Skeletal muscle tissue (tissue), 4 donors: Measurements from ENCODE around the gene KPNA2. TPM values are rescaled to one million over a fixed set of nuclear protein-coding genes. Genes with fewer than 3 reads are reported as not detected.
"Not testable (repeated sequence)": the region's sequence is repeated elsewhere in the genome, so short reads cannot be mapped to it uniquely, and the experiment has no call there.

Source experiments
- H3K27ac ChIP-seq: one replicate; pipeline ENCODE4 v1.7.0; 2013; ENCODE audit warnings: mild to moderate bottlenecking, low read depth, low read length, inconsistent platforms
- H3K27me3 ChIP-seq, 3 donors: one replicate each; pipeline ENCODE4 v1.7.0; 2013; ENCODE audit warnings: low read length in 3 of 3; ENCODE audit not compliant: control insufficient read depth in 3 of 3, insufficient read depth in 3 of 3
- H3K36me3 ChIP-seq, 3 donors: one replicate each; pipeline ENCODE4 v1.7.0; 2013; ENCODE audit warnings: low read length in 3 of 3; ENCODE audit not compliant: control insufficient read depth in 3 of 3, insufficient read depth in 3 of 3
- H3K4me1 ChIP-seq, 3 donors: one replicate each; pipeline ENCODE4 v1.7.0; 2013; ENCODE audit warnings: low read length in 3 of 3, mild to moderate bottlenecking in 3 of 3; ENCODE audit not compliant: control insufficient read depth in 3 of 3, insufficient read depth in 3 of 3
- H3K4me3 ChIP-seq, 3 donors: one replicate each; pipeline ENCODE4 v1.7.0; 2013; ENCODE audit warnings: low read length in 3 of 3
- H3K9ac ChIP-seq, 3 donors: one replicate each; pipeline ENCODE4 v1.7.0; 2013; ENCODE audit warnings: low read length in 3 of 3, mild to moderate bottlenecking in 3 of 3, moderate library complexity in 2 of 3, low read depth in 1 of 3
- H3K9me3 ChIP-seq, 3 donors: one replicate each; pipeline ENCODE4 v1.7.0; 2013; ENCODE audit warnings: low read length in 3 of 3; ENCODE audit not compliant: control insufficient read depth in 3 of 3
- total RNA-seq: library from RNA; depleted of rRNA; stranded (reverse); fragments of >200 nt; gene quantifications from one replicate; pipeline ENCODE4 v1.2.3, GENCODE V29; 2014
- donor health status: Osteomylitis.

Gene KPNA2
- total RNA-seq, 1 donor from 2014 or later, result 31.3 TPM

DNA sequence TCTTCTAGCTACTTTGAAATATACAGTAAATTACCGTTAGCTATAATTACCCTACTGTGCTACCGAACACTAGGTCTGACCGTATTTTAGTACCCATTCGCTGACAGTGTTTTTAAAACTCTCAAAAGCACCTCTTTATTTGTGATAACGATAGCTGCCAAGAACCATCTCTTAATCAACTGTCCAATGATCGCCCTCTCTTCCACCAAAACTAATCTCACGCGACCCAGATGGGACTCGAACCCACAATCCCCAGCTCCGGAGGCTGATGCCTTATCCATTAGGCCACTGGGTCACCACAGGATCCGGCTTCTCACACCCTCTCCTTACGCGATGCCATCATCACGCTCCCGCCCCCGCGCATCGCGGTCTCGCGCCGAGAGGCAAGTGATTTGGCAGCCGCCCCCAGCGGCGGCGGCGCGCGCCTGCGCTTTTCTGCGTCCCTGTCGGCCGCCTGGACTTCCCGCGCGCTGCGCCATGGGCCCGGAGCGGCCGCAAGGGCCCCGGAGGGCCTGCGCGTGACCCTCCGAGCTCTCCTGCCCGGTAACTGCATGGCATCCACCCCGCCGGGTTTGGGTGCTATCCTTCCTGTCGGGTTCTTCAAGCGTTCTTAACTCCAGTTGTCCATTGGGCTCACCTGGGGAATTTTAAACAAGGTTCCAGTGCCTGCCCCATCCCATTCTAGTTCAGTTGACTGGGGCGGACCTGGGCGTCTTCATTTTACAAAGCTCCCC is 15.7 kb upstream of the KPNA2 start:
- no peaks in the 10 kb centered on the region for H3K27me3 ChIP-seq
- H3K9me3 ChIP-seq, result no peaks in the 10 kb centered on the region
- peak overlapping the region; percentile 68 to 91 (median 82) for H3K4me3 ChIP-seq
- H3K9ac ChIP-seq, result peak overlapping the region; percentile 81 to 90 (median 85)
- H3K27ac ChIP-seq, result peak overlapping the region; percentile 83
- no peaks in the 10 kb centered on the region for H3K36me3 ChIP-seq
- peaks cover 4 to 7% (median 4%) of the 10 kb centered on the region in 3 donors for H3K4me1 ChIP-seq

GRCh38 chr17:68020409-68020756 is 15.2 kb upstream of the KPNA2 start:
- Histone ChIP-seq H3K9ac (peak overlapping the region; percentile 81 to 90 (median 85)), H3K4me1 (peaks cover 4 to 7% (median 4%) of the 10 kb centered on the region in 3 donors), H3K36me3 (no peaks in the 10 kb centered on the region), H3K9me3 (no peaks in the 10 kb centered on the region), H3K27me3 (no peaks in the 10 kb centered on the region), H3K27ac (peak overlapping the region; percentile 83), H3K4me3 (peak overlapping the region; percentile 68 to 91 (median 82))

DNA sequence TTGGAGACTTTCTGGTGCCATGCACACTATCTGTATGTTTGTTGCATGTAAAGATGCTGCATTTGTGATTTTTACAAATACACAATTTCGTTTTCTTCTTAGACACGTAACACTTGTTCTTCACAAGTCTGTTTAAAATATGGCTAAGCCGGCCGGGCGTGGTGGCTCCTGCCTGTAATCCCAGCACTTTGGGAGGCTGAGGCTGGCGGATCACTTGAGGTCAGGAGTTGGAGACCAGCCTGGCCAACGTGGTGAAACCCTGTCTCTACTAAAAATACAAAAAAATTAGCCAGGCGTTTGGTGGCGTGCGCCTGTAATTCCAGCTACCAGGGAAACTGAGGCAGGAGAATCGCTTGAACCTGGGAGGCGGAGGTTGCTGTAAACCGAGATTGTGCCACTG is 14.7 kb upstream of the KPNA2 start:
- Histone ChIP-seq H3K4me3 (peak overlapping the region; percentile 68 to 91 (median 82)), H3K9ac (peak overlapping the region; percentile 81 to 90 (median 85)), H3K27ac (peak overlapping the region; percentile 83)
- not testable (repeated sequence) for H3K27me3 ChIP-seq, H3K4me1 ChIP-seq, H3K9me3 ChIP-seq, H3K36me3 ChIP-seq

- Histone ChIP-seq H3K36me3 (no peaks in the 10 kb centered on the region), H3K4me3 (no peak overlapping the region), H3K27me3 (no peaks in the 10 kb centered on the region), H3K27ac (no peak overlapping the region), H3K4me1 (peaks cover 4 to 7% (median 4%) of the 10 kb centered on the region in 3 donors), H3K9me3 (no peaks in the 10 kb centered on the region), H3K9ac (no peak overlapping the region)
These were observed 13.6 kb upstream of the KPNA2 start for GRCh38 chr17:68021963-68022362.

- H3K27me3 ChIP-seq, H3K27ac ChIP-seq: not testable (repeated sequence)
These were observed 13.0 kb upstream of the KPNA2 start for GRCh38 chr17:68022547-68022946.

GRCh38 chr17:68029512-68030215 is 5.9 kb upstream of the KPNA2 start:
- Histone ChIP-seq H3K4me3 (no peak overlapping the region), H3K9ac (no peak overlapping the region), H3K9me3 (no peaks in the 10 kb centered on the region), H3K4me1 (no peaks in the 10 kb centered on the region), H3K27ac (no peak overlapping the region), H3K36me3 (no peaks in the 10 kb centered on the region), H3K27me3 (no peaks in the 10 kb centered on the region)

More at GRCh38 chr17:68022547-68022946, 13.0 kb upstream of the KPNA2 start:
- not testable (repeated sequence) for H3K36me3 ChIP-seq, H3K4me3 ChIP-seq, H3K9ac ChIP-seq, H3K4me1 ChIP-seq, H3K9me3 ChIP-seq

GRCh38 chr17:68033636-68034451 is 1.7 kb upstream of the KPNA2 start:
- peaks cover 5 to 10% (median 5%) of the 10 kb centered on the region in 3 donors for H3K4me1 ChIP-seq
- H3K36me3 ChIP-seq, result peaks cover under 1 to 11% (median 2%) of the 10 kb centered on the region in 3 donors
- H3K9me3 ChIP-seq, result no peaks in the 10 kb centered on the region
- H3K4me3 ChIP-seq, result no peak overlapping the region
- no peak overlapping the region for H3K27ac ChIP-seq
- H3K9ac ChIP-seq, result no peak overlapping the region
- no peaks in the 10 kb centered on the region for H3K27me3 ChIP-seq

GRCh38 chr17:68034452-68034776 is 1.1 kb upstream of the KPNA2 start:
- Histone ChIP-seq H3K9me3 (no peaks in the 10 kb centered on the region), H3K27me3 (no peaks in the 10 kb centered on the region), H3K27ac (no peak overlapping the region), H3K9ac (no peak overlapping the region), H3K4me3 (no peak overlapping the region), H3K4me1 (peaks cover 5 to 10% (median 5%) of the 10 kb centered on the region in 3 donors), H3K36me3 (peaks cover 3 to 13% (median 5%) of the 10 kb centered on the region in 3 donors)

- peaks cover 5 to 10% (median 5%) of the 10 kb centered on the region in 3 donors for H3K4me1 ChIP-seq
- no peaks in the 10 kb centered on the region for H3K27me3 ChIP-seq
- H3K9me3 ChIP-seq, result no peaks in the 10 kb centered on the region
- no peak overlapping the region for H3K27ac ChIP-seq
- H3K9ac ChIP-seq, result peak overlapping the region in 1 of 3 donors; percentile 60
- peaks cover 3 to 15% (median 5%) of the 10 kb centered on the region in 3 donors for H3K36me3 ChIP-seq
- peak overlapping the region; percentile 50 to 72 (median 61) for H3K4me3 ChIP-seq
These were observed 408 bp upstream of the KPNA2 start for GRCh38 chr17:68035131-68035522.
